ENCODE measurements around the gene GIPC3. TPM values are rescaled to one million over a fixed set of nuclear protein-coding genes. Genes with fewer than 3 reads are reported as not detected.

The GIPC3 gene
- total and polyA plus RNA-seq, 4 donors: 0.23 to 0.95 (median 0.25) TPM

DNA sequence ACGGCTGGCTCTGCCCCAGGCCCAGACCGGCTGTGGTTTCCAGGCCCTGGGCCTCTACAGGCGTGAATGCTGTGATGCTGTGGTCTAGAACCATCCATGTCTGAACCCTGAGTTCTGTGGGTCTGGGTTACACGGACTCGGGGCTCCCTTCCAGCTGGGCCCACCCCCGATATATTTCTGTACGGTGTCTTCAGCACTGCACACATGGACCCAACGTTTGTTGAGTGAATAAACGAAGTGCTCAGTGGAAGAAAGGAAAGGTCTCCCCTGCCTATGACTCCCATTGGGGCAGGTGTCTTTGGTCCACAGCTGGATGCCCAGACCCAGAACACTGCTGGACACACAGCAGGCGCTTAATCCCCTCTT lies 39.6 kb upstream of the GIPC3 start:
- no peaks in the 10 kb centered on the region for H3K27me3 ChIP-seq (ENCODE audit: control insufficient read depth in 4 of 4, insufficient read depth in 4 of 4, low read length in 3 of 4)
- DNase-seq (ENCODE audit: low spot score): no peak
- H3K36me3 ChIP-seq (ENCODE audit: control insufficient read depth in 4 of 4, insufficient read depth in 3 of 4, low read depth in 1 of 4, low read length in 3 of 4): peaks cover 0 to 10% (median 5%) of the 10 kb centered on the region in 4 donors
- H3K27ac ChIP-seq (ENCODE audit: low read depth in 1 of 2, low read length in 2 of 2): no peak overlapping the region
- H3K9me3 ChIP-seq (ENCODE audit: control insufficient read depth in 4 of 4, low read length in 3 of 4): no peaks in the 10 kb centered on the region
- H3K4me1 ChIP-seq (ENCODE audit: control insufficient read depth in 4 of 4, insufficient read depth in 4 of 4, low read length in 3 of 4): peaks cover 0 to 5% (median 1%) of the 10 kb centered on the region in 4 donors
- H3K4me3 ChIP-seq (ENCODE audit: low read depth in 1 of 3, low read length in 3 of 3): no peak overlapping the region
- H3K9ac ChIP-seq (ENCODE audit: low read depth in 1 of 2, low read length in 2 of 2): no peak overlapping the region
- 77% methylated on average over 10 of the region's 10 CpGs for WGBS
- no peak for TF ChIP-seq JUND (IDR thresholded peaks at IDR 0.05)
- TF ChIP-seq NR2F2 (IDR thresholded peaks at IDR 0.05): no peak
- no peak for TF ChIP-seq FOXA2 (IDR thresholded peaks at IDR 0.05)
- TF ChIP-seq FOXA1 (IDR thresholded peaks at IDR 0.05): no peak
- no peak for TF ChIP-seq HNF4G (IDR thresholded peaks at IDR 0.05)
- TF ChIP-seq EGR1 (IDR thresholded peaks at IDR 0.05; ENCODE audit: low read depth in 2 of 2): no peak
- TF ChIP-seq, protein P1, sequence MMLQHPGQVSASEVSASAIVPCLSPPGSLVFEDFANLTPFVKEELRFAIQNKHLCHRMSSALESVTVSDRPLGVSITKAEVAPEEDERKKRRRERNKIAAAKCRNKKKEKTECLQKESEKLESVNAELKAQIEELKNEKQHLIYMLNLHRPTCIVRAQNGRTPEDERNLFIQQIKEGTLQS (IDR thresholded peaks at IDR 0.05): no peak
- no peak for TF ChIP-seq RXRA (IDR thresholded peaks at IDR 0.05)
- TF ChIP-seq, protein P2, sequence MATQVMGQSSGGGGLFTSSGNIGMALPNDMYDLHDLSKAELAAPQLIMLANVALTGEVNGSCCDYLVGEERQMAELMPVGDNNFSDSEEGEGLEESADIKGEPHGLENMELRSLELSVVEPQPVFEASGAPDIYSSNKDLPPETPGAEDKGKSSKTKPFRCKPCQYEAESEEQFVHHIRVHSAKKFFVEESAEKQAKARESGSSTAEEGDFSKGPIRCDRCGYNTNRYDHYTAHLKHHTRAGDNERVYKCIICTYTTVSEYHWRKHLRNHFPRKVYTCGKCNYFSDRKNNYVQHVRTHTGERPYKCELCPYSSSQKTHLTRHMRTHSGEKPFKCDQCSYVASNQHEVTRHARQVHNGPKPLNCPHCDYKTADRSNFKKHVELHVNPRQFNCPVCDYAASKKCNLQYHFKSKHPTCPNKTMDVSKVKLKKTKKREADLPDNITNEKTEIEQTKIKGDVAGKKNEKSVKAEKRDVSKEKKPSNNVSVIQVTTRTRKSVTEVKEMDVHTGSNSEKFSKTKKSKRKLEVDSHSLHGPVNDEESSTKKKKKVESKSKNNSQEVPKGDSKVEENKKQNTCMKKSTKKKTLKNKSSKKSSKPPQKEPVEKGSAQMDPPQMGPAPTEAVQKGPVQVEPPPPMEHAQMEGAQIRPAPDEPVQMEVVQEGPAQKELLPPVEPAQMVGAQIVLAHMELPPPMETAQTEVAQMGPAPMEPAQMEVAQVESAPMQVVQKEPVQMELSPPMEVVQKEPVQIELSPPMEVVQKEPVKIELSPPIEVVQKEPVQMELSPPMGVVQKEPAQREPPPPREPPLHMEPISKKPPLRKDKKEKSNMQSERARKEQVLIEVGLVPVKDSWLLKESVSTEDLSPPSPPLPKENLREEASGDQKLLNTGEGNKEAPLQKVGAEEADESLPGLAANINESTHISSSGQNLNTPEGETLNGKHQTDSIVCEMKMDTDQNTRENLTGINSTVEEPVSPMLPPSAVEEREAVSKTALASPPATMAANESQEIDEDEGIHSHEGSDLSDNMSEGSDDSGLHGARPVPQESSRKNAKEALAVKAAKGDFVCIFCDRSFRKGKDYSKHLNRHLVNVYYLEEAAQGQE (IDR thresholded peaks at IDR 0.05): no peak
- no peak for TF ChIP-seq GABPA (IDR thresholded peaks at IDR 0.05 in 1 of 2, conservative IDR thresholded peaks at IDR 0.05 in 1 of 2)
- TF ChIP-seq RAD21 (IDR thresholded peaks at IDR 0.05): no peak
- TF ChIP-seq SP1 (IDR thresholded peaks at IDR 0.05): no peak
- TF ChIP-seq, protein P3, sequence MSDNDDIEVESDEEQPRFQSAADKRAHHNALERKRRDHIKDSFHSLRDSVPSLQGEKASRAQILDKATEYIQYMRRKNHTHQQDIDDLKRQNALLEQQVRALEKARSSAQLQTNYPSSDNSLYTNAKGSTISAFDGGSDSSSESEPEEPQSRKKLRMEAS (IDR thresholded peaks at IDR 0.05): no peak
- TF ChIP-seq, protein P4, sequence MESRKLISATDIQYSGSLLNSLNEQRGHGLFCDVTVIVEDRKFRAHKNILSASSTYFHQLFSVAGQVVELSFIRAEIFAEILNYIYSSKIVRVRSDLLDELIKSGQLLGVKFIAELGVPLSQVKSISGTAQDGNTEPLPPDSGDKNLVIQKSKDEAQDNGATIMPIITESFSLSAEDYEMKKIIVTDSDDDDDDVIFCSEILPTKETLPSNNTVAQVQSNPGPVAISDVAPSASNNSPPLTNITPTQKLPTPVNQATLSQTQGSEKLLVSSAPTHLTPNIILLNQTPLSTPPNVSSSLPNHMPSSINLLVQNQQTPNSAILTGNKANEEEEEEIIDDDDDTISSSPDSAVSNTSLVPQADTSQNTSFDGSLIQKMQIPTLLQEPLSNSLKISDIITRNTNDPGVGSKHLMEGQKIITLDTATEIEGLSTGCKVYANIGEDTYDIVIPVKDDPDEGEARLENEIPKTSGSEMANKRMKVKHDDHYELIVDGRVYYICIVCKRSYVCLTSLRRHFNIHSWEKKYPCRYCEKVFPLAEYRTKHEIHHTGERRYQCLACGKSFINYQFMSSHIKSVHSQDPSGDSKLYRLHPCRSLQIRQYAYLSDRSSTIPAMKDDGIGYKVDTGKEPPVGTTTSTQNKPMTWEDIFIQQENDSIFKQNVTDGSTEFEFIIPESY (IDR thresholded peaks at IDR 0.05): no peak
- TF ChIP-seq, protein P5, sequence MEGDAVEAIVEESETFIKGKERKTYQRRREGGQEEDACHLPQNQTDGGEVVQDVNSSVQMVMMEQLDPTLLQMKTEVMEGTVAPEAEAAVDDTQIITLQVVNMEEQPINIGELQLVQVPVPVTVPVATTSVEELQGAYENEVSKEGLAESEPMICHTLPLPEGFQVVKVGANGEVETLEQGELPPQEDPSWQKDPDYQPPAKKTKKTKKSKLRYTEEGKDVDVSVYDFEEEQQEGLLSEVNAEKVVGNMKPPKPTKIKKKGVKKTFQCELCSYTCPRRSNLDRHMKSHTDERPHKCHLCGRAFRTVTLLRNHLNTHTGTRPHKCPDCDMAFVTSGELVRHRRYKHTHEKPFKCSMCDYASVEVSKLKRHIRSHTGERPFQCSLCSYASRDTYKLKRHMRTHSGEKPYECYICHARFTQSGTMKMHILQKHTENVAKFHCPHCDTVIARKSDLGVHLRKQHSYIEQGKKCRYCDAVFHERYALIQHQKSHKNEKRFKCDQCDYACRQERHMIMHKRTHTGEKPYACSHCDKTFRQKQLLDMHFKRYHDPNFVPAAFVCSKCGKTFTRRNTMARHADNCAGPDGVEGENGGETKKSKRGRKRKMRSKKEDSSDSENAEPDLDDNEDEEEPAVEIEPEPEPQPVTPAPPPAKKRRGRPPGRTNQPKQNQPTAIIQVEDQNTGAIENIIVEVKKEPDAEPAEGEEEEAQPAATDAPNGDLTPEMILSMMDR (IDR thresholded peaks at IDR 0.05; ENCODE audit: low read depth, low read length, missing input control): no peak
- no peak for TF ChIP-seq HNF4A (conservative IDR thresholded peaks at IDR 0.05)
- no peak for TF ChIP-seq TAF1 (conservative IDR thresholded peaks at IDR 0.05)
